Measurements from ENCODE around the gene FBXO27. TPM values are rescaled to one million over a fixed set of nuclear protein-coding genes. Genes with fewer than 3 reads are reported as not detected.

FBXO27 gene
- total and polyA plus RNA-seq, 2 of the 13 experiments (the other 11 are each of a cell fraction or from before 2014, with no cell fraction given), result 0.15 to 2.8 TPM

GRCh38 chr19:38975214-38975860 lies 57.0 kb downstream of the FBXO27 start, which contains the start of gene FBXO17:
Gene FBXO17, minus strand, starts transcription at chr19:38975742. Its CDS starts 25,423 bp downstream, at chr19:38950319.
- H3K27me3 ChIP-seq (ENCODE audit: control insufficient read depth in 1 of 2, insufficient read depth in 2 of 2, low read length in 2 of 2), result no peaks in the 10 kb centered on the region
- in situ Hi-C loops (cut with HindIII; ENCODE audit: extremely low pct_ligation_motif_present, low pct_unique_long_range_greater_than_20kb) (loop anchor here (5.0 kb wide), 1 partner anchor 62 kb away; no protein-coding TSS in a partner anchor), intact Hi-C loops (cut with micrococcal nuclease; ENCODE audit: unreplicated experiment) (loop anchor here (5.0 kb wide), 1 partner anchor 77 kb away; no protein-coding TSS in a partner anchor)
- H3K9me3 ChIP-seq (ENCODE audit: low read length), result no peaks in the 10 kb centered on the region
- DNase-seq (ENCODE audit: low spot score) (peak; percentile 47), FAIRE-seq (no peak), ATAC-seq (peak; percentile 74)
- peaks cover 0 to 3% of the 10 kb centered on the region in 2 experiments; a peak in 1 of 5 replicates for H3K36me3 ChIP-seq (replicated peaks in 1 of 2; ENCODE audit: control insufficient read depth in 1 of 2, insufficient read depth in 2 of 2, low read length in 2 of 2)
- no TSS peak for BruUV-seq (replicated peaks)
- peaks cover 6% of the 10 kb centered on the region; the same call in 1 of the 2 replicates for H4K20me1 ChIP-seq (ENCODE audit: insufficient read depth, low read length)
- WGBS (ENCODE audit: low lambda C conversion rate), result no CpG with 5 or more reads among the region's 63 CpGs
- POLR2A ChIA-PET, result interaction anchor here (0.8 to 1.8 kb wide), 14 partner anchors 8 to 415 kb away, joined by 3 to 12 read pairs (median 4); partner anchors contain the start of genes MED29, MRPS12, NFKBIB and PAF1
- peaks cover 46% of the 10 kb centered on the region for H3K79me2 ChIP-seq (ENCODE audit: insufficient read depth, low read length)
- peak within 1 kb of the TSS; percentile 80 for H3K4me2 ChIP-seq (ENCODE audit: low read depth, low read length)
- H3K4me1 ChIP-seq (ENCODE audit: insufficient read depth, low read length), result peaks cover 57% of the 10 kb centered on the region
- H3K4me3 ChIP-seq (replicated peaks in 1 of 3; ENCODE audit: insufficient read depth in 1 of 3, low read depth in 2 of 3, low read length in 3 of 3), result peak within 1 kb of the TSS; percentile 67 to 81 (median 80)
- H3K9ac ChIP-seq (ENCODE audit: insufficient read depth, low read depth, low read length), result peak within 1 kb of the TSS; percentile 84
- H3K27ac ChIP-seq (ENCODE audit: extremely low read length, insufficient read depth, low read length), result peak within 1 kb of the TSS; percentile 99
- CTCF ChIA-PET (ENCODE audit: low intra/inter-chr PET ratio, low total read pairs), result no interaction called here
- no peak within 1 kb of the TSS for H2AFZ ChIP-seq (ENCODE audit: low read length)
- TF ChIP-seq RARA (CRISPR knock-in tag; IDR thresholded peaks at IDR 0.05) (0 out of 2 replicates have a peak, but pooled peaks have one; percentile 8), HMGXB3 (CRISPR knock-in tag; IDR thresholded peaks at IDR 0.05; ENCODE audit: borderline replicate concordance) (peak; percentile 26; the same call in 1 of the 2 replicates), BORCS8-MEF2B (CRISPR knock-in tag; IDR thresholded peaks at IDR 0.05) (no peak), IRF2 (CRISPR knock-in tag; IDR thresholded peaks at IDR 0.05) (no peak), SKIL (CRISPR knock-in tag; IDR thresholded peaks at IDR 0.05; ENCODE audit: borderline replicate concordance) (peak; percentile 39; the same call in 1 of the 2 replicates), TFDP2 (CRISPR knock-in tag; IDR thresholded peaks at IDR 0.05) (peak; percentile 39), ZNF451 (CRISPR knock-in tag; IDR thresholded peaks at IDR 0.05) (0 out of 2 replicates have a peak, but pooled peaks have one; percentile 72), MAX (IDR thresholded peaks at IDR 0.05) (peak; percentile 88), ZNF75D (CRISPR knock-in tag; IDR thresholded peaks at IDR 0.05; ENCODE audit: borderline replicate concordance) (0 out of 2 replicates have a peak, but pooled peaks have one; percentile 42), RELA (CRISPR knock-in tag; IDR thresholded peaks at IDR 0.05) (no peak), MXD3 (CRISPR knock-in tag; IDR thresholded peaks at IDR 0.05) (peak; percentile 71; the same call in 1 of the 2 replicates)
